ENCODE results near the gene PCMTD2. TPM values are rescaled to one million over a fixed set of nuclear protein-coding genes. Genes with fewer than 3 reads are reported as not detected.

PCMTD2 gene
- total RNA-seq, 1 experiment from 2014 or later: 50.9 TPM

GRCh38 chr20:64247307-64247618 is 8.3 kb upstream of the PCMTD2 start (continued):
- TF ChIP-seq HMGXB4 (CRISPR knock-in tag; IDR thresholded peaks at IDR 0.05): no peak
- TF ChIP-seq FOXP4 (CRISPR knock-in tag; IDR thresholded peaks at IDR 0.05): no peak
- TF ChIP-seq RORB (CRISPR knock-in tag; IDR thresholded peaks at IDR 0.05): no peak
- no peak for TF ChIP-seq SMAD3 (CRISPR knock-in tag; IDR thresholded peaks at IDR 0.05; ENCODE audit: borderline replicate concordance)
- TF ChIP-seq CBFB (CRISPR knock-in tag; IDR thresholded peaks at IDR 0.05; ENCODE audit: low read depth): no peak
- TF ChIP-seq ZNF232 (CRISPR knock-in tag; IDR thresholded peaks at IDR 0.05): no peak
- no peak for TF ChIP-seq E2F5 (CRISPR knock-in tag; IDR thresholded peaks at IDR 0.05)

- ChIA-PET POLR2A (no interaction called here), CTCF (interaction anchor here (0.7 to 1.0 kb wide), 2 partner anchors 96 to 105 kb away, joined by 3 to 4 read pairs; no protein-coding TSS in a partner anchor)
- DNase-seq (ENCODE audit: low spot score) (no peak), ATAC-seq (no peak)
- TF ChIP-seq RELA (CRISPR knock-in tag; IDR thresholded peaks at IDR 0.05; ENCODE audit: borderline replicate concordance): no peak
- TF ChIP-seq ETV6 (CRISPR knock-in tag; IDR thresholded peaks at IDR 0.05): no peak
- no peak for TF ChIP-seq ZNF219 (CRISPR knock-in tag; IDR thresholded peaks at IDR 0.05; ENCODE audit: borderline replicate concordance)
- no peak for TF ChIP-seq ZNF121 (CRISPR knock-in tag; IDR thresholded peaks at IDR 0.05)
- no peak for TF ChIP-seq KAT7 (CRISPR knock-in tag; IDR thresholded peaks at IDR 0.05; ENCODE audit: borderline replicate concordance)
- no peak for TF ChIP-seq PRRX2 (CRISPR knock-in tag; IDR thresholded peaks at IDR 0.05)
- TF ChIP-seq CREM (CRISPR knock-in tag; IDR thresholded peaks at IDR 0.05): no peak
- no peak for TF ChIP-seq NR2C2 (CRISPR knock-in tag; IDR thresholded peaks at IDR 0.05)
- TF ChIP-seq SMAD4 (CRISPR knock-in tag; IDR thresholded peaks at IDR 0.05): no peak
- no peak for TF ChIP-seq SOX15 (CRISPR knock-in tag; IDR thresholded peaks at IDR 0.05)
- no peak for TF ChIP-seq IRF2 (CRISPR knock-in tag; IDR thresholded peaks at IDR 0.05; ENCODE audit: borderline replicate concordance, low read depth)
- TF ChIP-seq TEAD1 (CRISPR knock-in tag; IDR thresholded peaks at IDR 0.05): no peak
- no peak for TF ChIP-seq ZNF416 (CRISPR knock-in tag; IDR thresholded peaks at IDR 0.05)
- no peak for TF ChIP-seq ARID4B (CRISPR knock-in tag; IDR thresholded peaks at IDR 0.05; ENCODE audit: borderline replicate concordance)
- TF ChIP-seq CBFB (CRISPR knock-in tag; IDR thresholded peaks at IDR 0.05; ENCODE audit: low read depth): no peak
- Mint-ChIP-seq H3K4me3 (no peak overlapping the region), H3K27ac (no peak overlapping the region), H3K36me3 (no peaks in the 10 kb centered on the region), H3K27me3 (ENCODE audit: low read depth) (peaks cover 13% of the 10 kb centered on the region), H3K9me3 (no peaks in the 10 kb centered on the region), H3K4me1 (no peaks in the 10 kb centered on the region)
These were observed 7.3 kb upstream of the PCMTD2 start for GRCh38 chr20:64247970-64248841.

Data from WTC11 (cell line).